A673 (cell line): ENCODE results near the gene EPS15. TPM values are rescaled to one million over a fixed set of nuclear protein-coding genes. Genes with fewer than 3 reads are reported as not detected.
"Not testable (repeated sequence)": the region's sequence is repeated elsewhere in the genome, so short reads cannot be mapped to it uniquely, and the experiment has no call there.

ENCODE experiments used
- BruUV-seq: library from RNA; stranded (reverse); fragments of 400-500 nt; replicated peaks from 2 replicates; lab custom pipeline; 2021; lab: Mats Ljungman, UMichigan
- CTCF ChIA-PET: fragments of 300-600 bp; sonication (Branson Sonifier 250); formaldehyde crosslinking; loops from one replicate; lab custom pipeline; 2022; ENCODE audit warnings: antibody characterized with exemption; lab: Charles Lee
- POLR2A ChIA-PET: fragments of 300-600 bp; sonication (Branson Sonifier 250); formaldehyde crosslinking; loops from one replicate; lab custom pipeline; 2022; ENCODE audit warnings: antibody characterized with exemption; ENCODE audit not compliant: low non-redundant PET; lab: Charles Lee
- DNase-seq: peaks from one replicate; pipeline ENCODE4 v3.0.0-alpha.2; 2015; ENCODE audit warnings: low spot score
- H3K27ac ChIP-seq: fragments of 200-600 bp; sonication (generic); 2 replicates; pipeline ENCODE4 v1.5.1; 2016; ENCODE audit warnings: mixed run types, low read depth, mild to moderate bottlenecking, mixed read lengths, antibody characterized with exemption, low read length; ENCODE audit not compliant: poor library complexity, severe bottlenecking
- H3K27me3 ChIP-seq: fragments of 200-600 bp; sonication (generic); replicated peaks from 2 replicates; pipeline ENCODE4 v1.6.1; 2017; ENCODE audit warnings: mixed run types, low read depth, mild to moderate bottlenecking, mixed read lengths, antibody characterized with exemption, low read length; ENCODE audit not compliant: insufficient read depth, poor library complexity
- H3K36me3 ChIP-seq: fragments of 200-600 bp; sonication (generic); 2 replicates; pipeline ENCODE4 v1.6.1; 2016; ENCODE audit warnings: mixed run types, mild to moderate bottlenecking, mixed read lengths, antibody characterized with exemption, low read length; ENCODE audit not compliant: insufficient read depth, poor library complexity, severe bottlenecking
- H3K4me1 ChIP-seq: fragments of 200-600 bp; sonication (generic); 2 replicates; pipeline ENCODE4 v1.6.1; 2017; ENCODE audit warnings: mixed run types, mild to moderate bottlenecking, mixed read lengths, antibody characterized with exemption, low read length; ENCODE audit not compliant: insufficient read depth, poor library complexity, severe bottlenecking
- H3K4me3 ChIP-seq: fragments of 200-600 bp; sonication (generic); 2 replicates; pipeline ENCODE4 v1.5.1; 2016; ENCODE audit warnings: low read depth, mixed run types, mild to moderate bottlenecking, mixed read lengths, low read length; ENCODE audit not compliant: poor library complexity, severe bottlenecking
- H3K9me3 ChIP-seq: fragments of 200-600 bp; sonication (generic); 2 replicates; pipeline ENCODE4 v1.6.1; 2016; ENCODE audit warnings: mixed run types, low read depth, mild to moderate bottlenecking, mixed read lengths, antibody characterized with exemption, low read length; ENCODE audit not compliant: poor library complexity, severe bottlenecking
- CTCF ChIP-seq: fragments of 300-800, 200-600 bp; sonication (generic); conservative IDR thresholded peaks from 2 replicates; pipeline ENCODE4 v1.5.1; 2017; ENCODE audit warnings: low read depth, mild to moderate bottlenecking, antibody characterized with exemption, low read length, moderate library complexity, mixed read lengths
- EZH2 ChIP-seq: fragments of 200-600 bp; sonication (generic); IDR thresholded peaks from 2 replicates; pipeline ENCODE4 v1.6.1; 2017; ENCODE audit warnings: borderline replicate concordance, low read depth, mild to moderate bottlenecking, mixed read lengths, antibody characterized with exemption, low read length; ENCODE audit not compliant: poor library complexity, severe bottlenecking
- intact Hi-C: fragments of 100-400 bp; cut with micrococcal nuclease; formaldehyde crosslinking; loops from one replicate; pipeline ENCODE4 v1.10.0; 2022; ENCODE audit not compliant: unreplicated experiment
- total RNA-seq: library from RNA; stranded (reverse); gene quantifications from 2 replicates; pipeline ENCODE4 v1.2.3, GENCODE V29; 2021

EPS15 gene
- total RNA-seq, 1 experiment from 2014 or later = 50.6 TPM

GRCh38 chr1:51410568-51411460 is 108.3 kb downstream of the EPS15 start:
- no peak overlapping the region for H3K27ac ChIP-seq
- no TSS peak for BruUV-seq
- POLR2A ChIA-PET = interaction anchor here (0.7 kb wide), 1 partner anchor 106 kb away, joined by 4 read pairs; no protein-coding TSS in a partner anchor

DNA sequence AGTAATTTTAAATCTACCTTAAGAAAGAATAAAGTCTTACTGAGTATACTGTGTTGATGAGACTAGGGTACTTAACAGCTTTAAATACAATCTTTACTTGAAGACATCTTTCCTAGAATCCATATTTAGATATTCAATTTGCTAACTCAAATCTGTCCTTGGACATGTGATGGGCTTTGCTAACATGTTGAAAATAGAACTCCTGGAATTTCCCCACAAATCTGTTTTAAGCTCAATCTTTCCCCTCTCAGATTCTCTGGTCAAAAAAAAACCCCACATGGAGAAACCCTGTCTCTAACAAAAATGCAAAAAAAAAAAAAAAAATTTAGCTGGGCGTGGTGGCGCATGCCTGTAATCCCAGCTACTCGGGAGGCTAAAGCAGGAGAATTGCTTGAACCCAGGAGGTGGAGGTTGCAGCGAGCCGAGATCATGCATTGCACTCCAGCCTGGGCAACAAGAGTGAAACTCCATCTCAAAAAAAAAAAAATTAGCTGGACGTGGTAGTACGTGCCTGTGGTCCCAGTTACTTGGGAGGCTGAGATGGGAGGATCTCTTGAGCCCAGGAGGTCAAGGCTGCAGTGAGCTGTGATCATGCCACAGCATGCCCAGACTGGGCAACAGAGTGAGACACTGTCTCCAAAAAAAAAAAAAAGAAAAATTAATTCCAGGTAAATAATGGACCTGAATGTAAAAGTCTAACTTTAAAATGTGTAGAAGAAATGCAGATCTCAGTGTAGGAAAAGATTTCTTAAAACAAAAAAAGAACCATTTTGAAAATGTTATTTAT is 109.1 kb downstream of the EPS15 start:
- CTCF ChIA-PET, H3K9me3 ChIP-seq, BruUV-seq, H3K4me3 ChIP-seq, intact Hi-C loops, H3K27me3 ChIP-seq, DNase-seq, H3K27ac ChIP-seq, H3K4me1 ChIP-seq: not testable (repeated sequence)
- H3K36me3 ChIP-seq = peaks cover 38% of the 10 kb centered on the region
- POLR2A ChIA-PET = interaction anchor here (0.7 kb wide), 1 partner anchor 107 kb away, joined by 4 read pairs; no protein-coding TSS in a partner anchor

More at GRCh38 chr1:51410568-51411460, 108.3 kb downstream of the EPS15 start:
- Histone ChIP-seq H3K9me3 (no peaks in the 10 kb centered on the region), H3K4me1 (peaks cover 5% of the 10 kb centered on the region), H3K27me3 (no peaks in the 10 kb centered on the region), H3K4me3 (no peak overlapping the region), H3K36me3 (peaks cover 33% of the 10 kb centered on the region)
- CTCF ChIA-PET = no interaction called here
- TF ChIP-seq EZH2 (no peak), CTCF (no peak)
- no peak for DNase-seq
- intact Hi-C loops = no loop called here

GRCh38 chr1:51392241-51392640 is 126.8 kb downstream of the EPS15 start:
- intact Hi-C loops = no loop called here
- no peak for TF ChIP-seq CTCF
- TF ChIP-seq EZH2 = no peak
- H3K36me3 ChIP-seq = peaks cover 14% of the 10 kb centered on the region
- no peak overlapping the region for H3K4me3 ChIP-seq
- ChIA-PET POLR2A (no interaction called here), CTCF (no interaction called here)
- BruUV-seq = no TSS peak
- H3K9me3 ChIP-seq = no peaks in the 10 kb centered on the region
- no peaks in the 10 kb centered on the region for H3K27me3 ChIP-seq
- no peak for DNase-seq
- no peaks in the 10 kb centered on the region for H3K4me1 ChIP-seq
- no peak overlapping the region for H3K27ac ChIP-seq

DNA sequence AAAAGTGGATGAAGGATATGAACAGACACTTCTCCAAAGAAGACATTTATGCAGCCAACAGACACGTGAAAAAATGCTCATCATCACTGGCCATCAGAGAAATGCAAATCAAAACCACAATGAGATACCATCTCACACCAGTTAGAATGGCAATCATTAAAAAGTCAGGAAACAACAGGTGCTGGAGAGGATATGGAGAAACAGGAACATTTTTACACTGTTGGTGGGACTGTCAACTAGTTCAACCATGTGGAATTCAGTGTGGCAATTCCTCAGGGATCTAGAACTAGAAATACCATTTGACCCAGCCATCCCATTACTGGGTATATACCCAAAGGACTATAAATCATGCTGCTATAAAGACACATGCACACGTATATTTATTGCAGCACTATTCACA is 128.4 kb downstream of the EPS15 start:
- H3K4me3 ChIP-seq, H3K4me1 ChIP-seq, H3K27me3 ChIP-seq, DNase-seq, H3K27ac ChIP-seq, CTCF ChIA-PET, BruUV-seq, intact Hi-C loops, H3K9me3 ChIP-seq, H3K36me3 ChIP-seq, POLR2A ChIA-PET: not testable (repeated sequence)

DNA sequence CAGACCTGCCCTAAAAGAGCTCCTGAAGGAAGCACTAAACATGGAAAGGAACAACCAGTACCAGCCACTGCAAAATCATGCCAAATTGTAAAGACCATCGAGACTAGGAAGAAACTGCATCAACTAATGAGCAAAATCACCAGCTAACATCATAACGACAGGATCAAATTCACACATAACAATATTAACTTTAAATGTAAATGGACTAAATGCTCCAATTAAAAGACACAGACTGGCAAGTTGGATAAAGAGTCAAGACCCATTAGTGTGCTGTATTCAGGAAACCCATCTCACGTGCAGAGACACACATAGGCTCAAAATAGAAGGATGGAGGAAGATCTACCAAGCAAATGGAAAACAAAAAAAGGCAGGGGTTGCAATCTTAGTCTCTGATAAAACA is 131.8 kb downstream of the EPS15 start:
- H3K4me1 ChIP-seq, H3K27me3 ChIP-seq, intact Hi-C loops, BruUV-seq, POLR2A ChIA-PET, H3K9me3 ChIP-seq, DNase-seq, CTCF ChIA-PET, H3K4me3 ChIP-seq, H3K27ac ChIP-seq: not testable (repeated sequence)
- peaks cover 12% of the 10 kb centered on the region for H3K36me3 ChIP-seq
